ENCODE measurements around the gene BUB1B.

The BUB1B gene

DNA sequence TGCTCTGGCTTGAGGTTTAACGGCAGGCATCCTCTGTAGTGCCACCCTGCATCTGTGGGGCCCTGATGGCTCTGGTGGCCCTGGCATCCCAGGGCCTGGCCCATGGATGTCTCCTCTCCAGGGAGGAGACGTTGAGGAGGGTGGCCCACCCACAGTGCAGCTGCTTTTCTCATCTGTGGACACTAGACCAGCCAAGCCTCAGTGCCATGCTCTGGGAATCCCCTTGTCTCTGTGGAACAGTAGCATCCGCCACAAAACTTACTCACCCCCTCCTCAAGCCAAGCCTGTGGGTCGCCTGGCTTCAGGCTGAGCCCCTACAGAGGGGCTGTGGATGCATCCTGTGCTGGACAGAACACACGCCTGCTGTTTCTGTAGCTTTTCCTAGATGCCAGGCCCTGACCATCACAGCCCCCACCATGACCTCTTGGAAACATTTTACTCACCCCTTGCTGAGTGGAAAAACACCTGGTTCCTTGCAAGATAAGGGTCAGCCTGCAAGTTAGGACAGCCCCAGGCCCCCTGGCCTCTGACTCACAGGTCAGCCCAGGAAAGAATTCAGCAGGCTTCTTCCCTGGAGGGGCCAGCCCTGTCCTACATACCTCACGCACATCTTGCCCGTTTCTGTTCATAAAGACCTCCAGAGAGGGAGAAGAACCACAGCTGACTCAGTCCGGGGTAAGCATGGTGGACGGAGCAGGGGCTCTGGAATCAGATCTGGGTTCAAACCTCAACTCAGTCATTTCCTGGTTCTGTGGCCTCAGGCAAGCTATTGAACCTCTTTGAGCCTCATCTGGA, 97.0 kb downstream of the BUB1B start:
- FAIRE-seq = no peak

DNA sequence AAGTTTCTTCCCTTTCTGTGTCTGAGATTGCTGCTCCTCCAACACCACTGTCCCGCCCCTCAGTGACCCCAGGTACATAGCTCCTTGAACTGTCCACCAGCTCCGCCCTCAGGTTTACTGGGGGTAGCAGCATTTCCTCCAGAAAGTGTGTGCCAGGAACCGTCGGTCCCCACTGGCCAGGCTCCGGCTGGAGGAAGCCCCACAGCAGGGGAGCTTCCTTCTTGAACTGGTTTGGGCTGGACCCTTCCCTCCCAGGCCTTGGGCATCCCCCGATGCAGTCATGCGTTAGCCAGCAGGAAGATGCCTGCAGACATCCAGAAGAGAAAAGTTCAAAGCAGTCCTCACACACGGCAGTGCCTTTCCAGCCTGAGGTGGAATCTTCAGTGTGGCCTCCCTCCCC, 97.7 kb downstream of the BUB1B start:
- no peak for FAIRE-seq

DNA sequence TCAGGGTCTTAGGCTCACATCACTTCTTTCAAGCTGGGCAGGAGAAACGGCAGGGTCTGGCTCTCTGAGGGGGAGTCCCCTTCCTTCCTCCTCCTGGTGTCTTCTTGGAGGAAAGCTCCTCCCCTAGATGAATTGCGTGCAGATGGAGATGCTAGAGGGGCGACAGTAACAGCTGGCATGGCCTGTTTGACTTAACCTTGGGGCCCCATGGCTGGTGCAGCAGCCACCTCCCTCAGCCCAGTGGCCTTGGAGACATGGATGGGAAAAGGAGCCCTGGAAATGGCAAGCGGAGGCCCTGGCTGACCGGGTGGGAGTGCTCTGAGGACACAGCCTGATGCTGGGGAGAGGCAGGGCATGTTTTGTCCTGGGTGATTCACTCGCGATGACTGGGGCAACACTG, 98.2 kb downstream of the BUB1B start:
- FAIRE-seq = no peak

DNA sequence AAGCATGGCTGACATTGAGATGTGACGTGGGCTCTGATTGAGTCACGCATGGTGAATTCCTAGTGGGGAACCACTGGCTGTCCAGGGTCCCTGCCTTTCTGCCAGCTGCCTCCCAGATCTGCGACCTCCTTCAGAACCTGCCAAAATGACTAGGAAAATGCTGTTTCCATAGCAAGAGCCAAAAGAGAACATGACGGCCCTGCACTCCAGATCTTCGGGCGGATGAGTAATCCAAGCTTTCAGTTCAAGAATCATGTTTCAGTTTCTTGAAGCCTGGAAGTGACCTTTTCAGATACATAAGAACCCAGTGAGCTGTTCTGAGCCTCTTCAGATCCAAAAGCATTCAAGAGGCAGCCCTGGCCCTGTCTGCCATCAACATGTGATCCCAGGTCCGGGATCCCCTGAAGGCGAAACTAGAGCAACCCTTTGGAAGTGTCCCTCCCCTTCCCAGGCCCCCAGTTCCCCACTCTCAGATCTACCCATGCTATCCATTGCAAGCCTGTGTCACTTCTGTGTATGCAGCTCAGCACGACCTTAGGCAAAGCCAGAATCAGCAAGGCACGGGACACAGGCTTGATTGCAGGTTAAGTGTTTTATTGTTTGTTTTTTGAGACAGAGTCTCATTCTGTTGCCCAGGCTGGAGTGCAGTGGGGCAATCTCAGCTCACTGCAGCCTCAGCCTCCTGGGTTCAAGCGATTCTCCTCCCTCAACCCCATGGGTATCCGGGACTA, 102.3 kb downstream of the BUB1B start:
- FAIRE-seq = no peak

DNA sequence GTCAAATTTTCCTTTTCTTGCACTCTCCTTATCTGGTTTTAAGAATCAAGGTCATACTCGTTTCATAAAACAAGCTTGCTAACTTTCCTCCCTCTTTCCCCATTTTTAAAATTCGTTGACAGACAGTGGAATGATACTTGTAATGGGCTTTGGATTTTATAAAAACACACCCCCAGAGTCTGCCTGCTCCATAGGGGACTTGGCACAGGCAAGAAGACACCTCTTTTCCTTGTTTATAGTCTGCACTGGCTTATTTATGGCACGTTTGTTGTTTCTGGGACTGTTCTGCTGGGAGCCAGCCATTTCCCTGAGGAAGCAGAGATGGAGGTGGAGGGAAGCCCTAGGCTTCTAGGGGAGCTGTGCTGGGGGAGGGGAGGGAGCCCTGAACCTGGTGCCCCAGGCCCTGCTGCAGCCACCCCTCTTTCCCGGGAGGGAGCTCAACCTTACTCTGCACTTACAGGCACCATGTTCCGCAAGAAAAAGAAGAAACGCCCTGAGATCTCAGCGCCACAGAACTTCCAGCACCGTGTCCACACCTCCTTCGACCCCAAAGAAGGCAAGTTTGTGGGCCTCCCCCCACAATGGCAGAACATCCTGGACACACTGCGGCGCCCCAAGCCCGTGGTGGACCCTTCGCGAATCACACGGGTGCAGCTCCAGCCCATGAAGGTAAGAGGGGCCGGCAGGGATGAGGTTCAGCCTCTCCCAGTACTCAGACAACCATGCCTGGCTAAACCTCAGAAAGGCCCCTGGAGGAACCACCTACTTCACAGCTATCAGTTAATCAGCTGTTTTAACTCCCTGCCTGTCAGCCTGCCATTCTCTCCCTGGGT, 103.7 kb downstream of the BUB1B start:
- no peak for FAIRE-seq

DNA sequence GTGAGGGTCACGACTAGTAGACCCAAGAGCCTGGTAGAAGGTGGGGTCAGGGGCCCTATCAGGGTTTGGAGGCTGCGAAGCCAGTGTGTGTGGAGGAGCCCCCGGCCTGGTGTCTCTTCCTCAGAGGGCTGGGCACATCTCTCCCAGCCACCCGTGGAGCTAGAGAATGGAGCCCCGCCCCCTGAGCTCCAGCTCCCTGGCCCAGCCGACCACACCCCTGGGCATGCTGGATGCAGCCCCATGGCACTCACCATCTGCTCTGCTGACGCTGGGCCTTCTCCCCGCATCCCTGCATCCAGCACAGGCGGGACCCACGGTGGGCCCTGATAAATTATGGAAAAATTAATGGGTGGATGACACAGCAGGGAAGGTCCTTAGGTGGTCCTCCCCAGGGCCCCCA, 104.5 kb downstream of the BUB1B start:
- no peak for FAIRE-seq

DNA sequence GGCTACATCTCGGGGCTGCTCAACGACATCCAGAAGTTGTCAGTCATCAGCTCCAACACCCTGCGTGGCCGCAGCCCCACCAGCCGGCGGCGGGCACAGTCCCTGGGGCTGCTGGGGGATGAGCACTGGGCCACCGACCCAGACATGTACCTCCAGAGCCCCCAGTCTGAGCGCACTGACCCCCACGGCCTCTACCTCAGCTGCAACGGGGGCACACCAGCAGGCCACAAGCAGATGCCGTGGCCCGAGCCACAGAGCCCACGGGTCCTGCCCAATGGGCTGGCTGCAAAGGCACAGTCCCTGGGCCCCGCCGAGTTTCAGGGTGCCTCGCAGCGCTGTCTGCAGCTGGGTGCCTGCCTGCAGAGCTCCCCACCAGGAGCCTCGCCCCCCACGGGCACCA, 105.0 kb downstream of the BUB1B start:
- FAIRE-seq = no peak

DNA sequence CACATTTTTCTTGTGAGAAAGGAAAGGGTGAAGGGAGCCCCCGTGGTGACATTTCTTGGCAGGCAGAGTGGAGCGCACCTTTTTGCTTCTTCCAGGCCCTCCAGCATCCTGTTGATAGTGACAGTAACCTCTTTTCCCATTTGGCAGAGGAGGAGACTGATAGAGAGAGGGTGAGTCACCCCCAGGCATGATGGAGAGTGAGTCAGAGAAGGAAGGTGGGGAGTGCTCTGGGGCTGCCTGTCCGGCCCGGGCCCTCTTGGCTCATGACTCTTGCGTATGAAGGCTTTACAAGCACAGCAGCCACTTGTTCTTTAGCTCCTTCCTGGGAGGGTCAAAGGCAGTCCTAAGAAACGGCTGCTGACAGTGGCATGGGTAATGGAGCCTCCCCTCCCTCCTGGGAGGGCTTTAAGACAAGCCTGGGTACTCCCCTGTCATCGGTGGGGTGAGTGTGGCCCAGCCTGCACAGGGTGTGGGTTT, 106.0 kb downstream of the BUB1B start:
- no peak for FAIRE-seq

DNA sequence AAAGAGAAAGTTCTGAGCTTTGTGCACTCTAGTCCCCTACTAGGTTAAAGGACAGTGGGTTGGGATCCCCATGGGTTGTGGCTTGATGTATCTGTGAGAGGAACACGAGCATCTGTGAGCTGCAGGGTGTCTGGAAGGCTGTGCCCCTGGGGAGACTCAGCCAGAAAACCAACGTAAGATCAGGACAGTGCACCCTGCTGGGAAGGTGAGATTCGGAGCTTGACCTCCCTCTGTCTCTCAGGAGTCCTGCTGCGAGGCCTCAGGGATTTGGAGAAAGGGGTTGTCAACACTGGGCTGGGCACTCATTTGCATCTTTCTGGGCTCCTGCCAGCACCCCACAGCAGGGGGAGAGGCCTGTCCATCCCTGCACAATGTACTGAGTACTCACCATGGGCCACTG, 106.8 kb downstream of the BUB1B start:
- no peak for FAIRE-seq

DNA sequence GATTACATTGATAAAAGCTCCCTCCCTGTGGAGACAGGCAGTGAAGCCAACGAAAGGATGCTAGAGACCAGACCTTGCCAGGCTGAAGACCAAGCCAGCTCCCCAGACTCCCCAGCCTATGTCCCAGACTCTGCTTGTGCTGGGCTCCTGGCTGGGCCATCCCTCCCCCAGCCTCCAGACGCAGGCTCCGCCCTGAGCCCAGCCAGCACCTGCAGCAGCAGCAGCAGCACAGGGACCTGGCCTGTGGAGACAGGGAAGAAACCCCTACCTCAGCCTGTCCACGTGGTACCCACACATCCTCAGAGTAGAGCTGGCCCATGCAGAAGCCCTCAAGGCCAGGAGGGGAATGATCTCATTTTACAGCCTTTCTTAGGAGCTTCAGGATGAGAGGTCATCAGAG, 108.7 kb downstream of the BUB1B start:
- FAIRE-seq = no peak

DNA sequence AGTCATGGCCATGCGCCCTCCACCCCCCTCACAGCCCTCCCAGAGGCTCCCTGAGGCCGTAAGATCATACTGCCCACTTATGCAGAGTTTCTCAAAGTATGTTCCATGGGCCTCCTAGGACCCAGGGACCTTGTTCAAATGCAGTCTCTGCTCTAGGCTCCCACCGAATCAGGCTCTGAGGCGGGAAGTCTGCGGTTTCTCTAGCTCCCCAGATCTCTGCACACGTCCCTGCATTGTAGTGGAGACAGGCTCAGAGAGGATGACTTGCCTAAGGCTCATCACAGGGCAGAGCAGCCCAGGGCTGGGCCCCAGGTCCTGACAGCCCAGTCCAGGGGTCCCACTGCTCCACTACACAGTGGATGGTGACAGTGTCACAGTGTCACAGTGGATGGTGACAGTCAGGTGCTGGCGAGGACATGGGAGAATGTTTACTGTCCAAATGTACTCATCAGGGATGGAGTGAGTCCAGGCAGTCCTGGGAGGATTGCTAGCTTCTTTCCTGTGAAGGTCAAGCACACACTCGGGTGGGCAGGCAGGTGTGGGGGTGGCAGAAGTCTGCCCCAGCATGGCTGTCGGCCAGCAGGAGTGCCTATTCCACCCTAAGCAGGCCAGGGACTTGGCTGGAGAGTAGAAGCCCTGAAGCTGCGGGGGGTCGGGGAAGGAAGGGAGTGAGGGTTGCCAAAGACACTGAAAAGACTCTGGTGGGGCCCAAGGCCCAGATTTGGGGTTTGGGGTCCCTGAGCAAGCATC, 109.6 kb downstream of the BUB1B start:
- FAIRE-seq = no peak

Measured in colon (tissue), 2 donors.